Measurements from ENCODE around the gene CCDC86. TPM values are rescaled to one million over a fixed set of nuclear protein-coding genes. Genes with fewer than 3 reads are reported as not detected.

CCDC86 gene
- total and polyA plus RNA-seq, 10 of the 15 experiments (the other 5 are each of a cell fraction or from before 2014, with no cell fraction given) = 2.0 to 87.2 (median 38.7) TPM

GRCh38 chr11:60852117-60852981 lies 10.4 kb downstream of the CCDC86 start:
- no peak for FAIRE-seq
- Histone ChIP-seq H3K27ac (ENCODE audit: control insufficient read depth, insufficient read depth) (no peak overlapping the region), H3K9ac (ENCODE audit: control insufficient read depth, insufficient read depth, low read length) (no peak overlapping the region), H3K79me2 (ENCODE audit: control insufficient read depth, insufficient read depth, low read length) (no peaks in the 10 kb centered on the region), H2AFZ (ENCODE audit: control insufficient read depth, low read depth, low read length) (no peak overlapping the region), H3K36me3 (ENCODE audit: control insufficient read depth in 2 of 2, insufficient read depth in 2 of 2, low read length in 1 of 2) (peaks cover 8 to 27% of the 10 kb centered on the region in 2 experiments), H3K9me3 (replicated peaks; ENCODE audit: control insufficient read depth, insufficient read depth, low read length) (no peaks in the 10 kb centered on the region), H3K4me3 (no peak overlapping the region), H3K27me3 (replicated peaks in 1 of 2; ENCODE audit: control insufficient read depth in 2 of 2, insufficient read depth in 2 of 2, low read length in 1 of 2) (no peaks in the 10 kb centered on the region), H3K4me2 (ENCODE audit: control insufficient read depth, insufficient read depth) (no peak overlapping the region), H3K4me1 (ENCODE audit: control insufficient read depth, insufficient read depth, low read length) (no peaks in the 10 kb centered on the region), H4K20me1 (ENCODE audit: control insufficient read depth, insufficient read depth) (no peaks in the 10 kb centered on the region)
- ChIA-PET RAD21 (ENCODE audit: unreplicated experiment) (no interaction called here), POLR2A (no interaction called here), SMC1A (ENCODE audit: uncharacterized antibody, unreplicated experiment) (no interaction called here), CTCF (no interaction called here)
- BruUV-seq (replicated peaks) = no TSS peak
- ATAC-seq = no peak
- in situ Hi-C loops (cut with MboI) (no loop called here), intact Hi-C loops (cut with micrococcal nuclease; ENCODE audit: unreplicated experiment) (no loop called here)
- WGBS (ENCODE audit: insufficient coverage, insufficient replicate concordance, low lambda C conversion rate, missing lambda C conversion rate) = 98% methylated on average over 62 of the region's 78 CpGs
- DNase-seq (ENCODE audit: low read depth, low spot score) = no peak
- TF ChIP-seq DPF2 (IDR thresholded peaks at IDR 0.05) (no peak), PAX8 (IDR thresholded peaks at IDR 0.05) (no peak), BHLHE40 (IDR thresholded peaks at IDR 0.05; ENCODE audit: borderline replicate concordance in 1 of 2, low read depth in 2 of 2, low read length in 1 of 2) (no peak), SPI1 (IDR thresholded peaks at IDR 0.05; ENCODE audit: borderline replicate concordance, insufficient read depth, low read depth, low read length) (no peak), SMARCA5 (IDR thresholded peaks at IDR 0.05) (no peak), CEBPZ (IDR thresholded peaks at IDR 0.05; ENCODE audit: low read depth, low read length) (no peak), SUPT20H (IDR thresholded peaks at IDR 0.05; ENCODE audit: borderline replicate concordance, control insufficient read depth, low read depth, low read length) (no peak), WRNIP1 (IDR thresholded peaks at IDR 0.05; ENCODE audit: borderline replicate concordance, low read depth, low read length) (no peak), CTCF (IDR thresholded peaks at IDR 0.05 in 2 of 3, conservative IDR thresholded peaks at IDR 0.05 in 1 of 3; ENCODE audit: control insufficient read depth in 2 of 3, extremely low read depth in 1 of 3, insufficient read depth in 1 of 3, low read depth in 3 of 3, low read length in 3 of 3) (no peak)
- TF ChIP-seq, protein P1, sequence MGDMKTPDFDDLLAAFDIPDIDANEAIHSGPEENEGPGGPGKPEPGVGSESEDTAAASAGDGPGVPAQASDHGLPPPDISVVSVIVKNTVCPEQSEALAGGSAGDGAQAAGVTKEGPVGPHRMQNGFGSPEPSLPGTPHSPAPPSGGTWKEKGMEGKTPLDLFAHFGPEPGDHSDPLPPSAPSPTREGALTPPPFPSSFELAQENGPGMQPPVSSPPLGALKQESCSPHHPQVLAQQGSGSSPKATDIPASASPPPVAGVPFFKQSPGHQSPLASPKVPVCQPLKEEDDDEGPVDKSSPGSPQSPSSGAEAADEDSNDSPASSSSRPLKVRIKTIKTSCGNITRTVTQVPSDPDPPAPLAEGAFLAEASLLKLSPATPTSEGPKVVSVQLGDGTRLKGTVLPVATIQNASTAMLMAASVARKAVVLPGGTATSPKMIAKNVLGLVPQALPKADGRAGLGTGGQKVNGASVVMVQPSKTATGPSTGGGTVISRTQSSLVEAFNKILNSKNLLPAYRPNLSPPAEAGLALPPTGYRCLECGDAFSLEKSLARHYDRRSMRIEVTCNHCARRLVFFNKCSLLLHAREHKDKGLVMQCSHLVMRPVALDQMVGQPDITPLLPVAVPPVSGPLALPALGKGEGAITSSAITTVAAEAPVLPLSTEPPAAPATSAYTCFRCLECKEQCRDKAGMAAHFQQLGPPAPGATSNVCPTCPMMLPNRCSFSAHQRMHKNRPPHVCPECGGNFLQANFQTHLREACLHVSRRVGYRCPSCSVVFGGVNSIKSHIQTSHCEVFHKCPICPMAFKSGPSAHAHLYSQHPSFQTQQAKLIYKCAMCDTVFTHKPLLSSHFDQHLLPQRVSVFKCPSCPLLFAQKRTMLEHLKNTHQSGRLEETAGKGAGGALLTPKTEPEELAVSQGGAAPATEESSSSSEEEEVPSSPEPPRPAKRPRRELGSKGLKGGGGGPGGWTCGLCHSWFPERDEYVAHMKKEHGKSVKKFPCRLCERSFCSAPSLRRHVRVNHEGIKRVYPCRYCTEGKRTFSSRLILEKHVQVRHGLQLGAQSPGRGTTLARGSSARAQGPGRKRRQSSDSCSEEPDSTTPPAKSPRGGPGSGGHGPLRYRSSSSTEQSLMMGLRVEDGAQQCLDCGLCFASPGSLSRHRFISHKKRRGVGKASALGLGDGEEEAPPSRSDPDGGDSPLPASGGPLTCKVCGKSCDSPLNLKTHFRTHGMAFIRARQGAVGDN (IDR thresholded peaks at IDR 0.05) = no peak

All from GM12878 (cell line).